Epidermal melanocyte (primary cell): ENCODE measurements around the gene ALDH1A1.
"Not testable (repeated sequence)": the region's sequence is repeated elsewhere in the genome, so short reads cannot be mapped to it uniquely, and the experiment has no call there.

Source experiments
- DNase-seq: peaks from one replicate; pipeline ENCODE4 v3.0.0; 2011; ENCODE audit warnings: low spot score; ENCODE audit not compliant: insufficient read length

ALDH1A1 gene

DNA sequence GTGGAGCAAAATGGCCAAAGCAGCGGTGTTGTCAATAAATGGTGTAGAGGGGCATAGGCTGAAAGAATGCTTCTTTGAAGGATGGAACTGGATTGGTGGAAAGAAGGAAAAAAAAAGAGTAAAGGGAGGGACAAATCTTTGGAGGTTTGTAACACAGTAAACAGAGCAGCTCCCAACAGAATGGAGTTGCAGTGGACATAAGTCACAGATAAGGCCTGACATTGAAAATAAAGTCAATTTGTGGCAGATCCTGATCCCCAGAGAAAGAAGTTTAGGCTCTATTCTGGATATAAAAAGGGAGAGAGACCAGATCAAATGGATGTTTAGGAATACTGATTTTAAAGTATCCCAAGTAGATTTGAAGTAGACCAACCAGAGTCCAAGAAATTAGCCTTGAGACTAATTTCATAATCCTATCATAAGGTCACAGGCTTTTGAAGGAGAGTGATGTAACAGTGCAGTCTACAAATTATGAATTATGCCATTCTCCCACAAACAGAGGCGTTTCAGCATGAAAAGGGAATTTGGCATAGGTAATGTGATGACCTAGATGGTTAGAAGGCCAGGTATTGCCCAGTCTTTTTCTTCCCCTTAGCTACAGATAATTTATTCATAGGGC is 8.9 kb downstream of the ALDH1A1 start:
- no peak for DNase-seq

- DNase-seq: no peak
These were observed 10.4 kb downstream of the ALDH1A1 start for GRCh38 chr9:72942451-72942850.

GRCh38 chr9:72939581-72939980 is 13.3 kb downstream of the ALDH1A1 start:
- not testable (repeated sequence) for DNase-seq

DNA sequence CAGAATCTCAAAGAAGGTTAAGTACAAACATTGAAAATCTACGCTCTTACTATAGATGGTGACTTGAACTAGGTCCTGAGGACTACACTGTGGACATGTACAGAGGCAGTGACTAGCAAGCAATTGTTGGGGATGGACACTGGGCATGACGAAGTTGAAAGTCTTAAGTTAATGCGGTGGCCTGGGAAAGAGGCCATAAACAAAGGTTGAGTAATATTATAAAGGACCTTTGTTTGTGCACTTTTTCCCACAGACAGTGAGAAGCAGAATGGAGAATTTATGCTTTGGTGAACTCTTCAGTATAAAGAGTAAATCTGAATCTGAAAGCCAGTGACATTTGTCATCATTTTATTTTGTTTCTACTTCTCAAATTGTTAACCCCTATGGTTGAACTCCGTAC is 15.3 kb downstream of the ALDH1A1 start:
- no peak for DNase-seq

DNA sequence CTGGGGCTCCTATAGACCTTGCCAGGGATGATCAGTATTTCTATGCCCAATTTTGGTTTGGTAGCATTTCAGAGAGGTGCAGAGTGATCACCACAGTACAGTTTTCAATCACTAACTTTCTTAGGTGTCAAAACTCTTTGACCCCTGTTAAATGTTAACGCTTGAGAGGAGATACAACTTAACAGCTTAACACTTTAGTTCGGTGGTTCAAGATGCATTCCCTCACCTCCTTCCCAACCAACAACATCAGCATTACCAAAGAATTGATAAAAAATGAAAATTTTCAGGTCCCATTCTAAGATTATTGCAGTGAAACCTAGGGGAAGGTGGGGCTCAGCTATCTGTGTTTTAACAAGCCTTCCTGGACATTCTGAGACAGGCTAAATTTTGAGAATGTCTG is 16.2 kb downstream of the ALDH1A1 start:
- no peak for DNase-seq

DNA sequence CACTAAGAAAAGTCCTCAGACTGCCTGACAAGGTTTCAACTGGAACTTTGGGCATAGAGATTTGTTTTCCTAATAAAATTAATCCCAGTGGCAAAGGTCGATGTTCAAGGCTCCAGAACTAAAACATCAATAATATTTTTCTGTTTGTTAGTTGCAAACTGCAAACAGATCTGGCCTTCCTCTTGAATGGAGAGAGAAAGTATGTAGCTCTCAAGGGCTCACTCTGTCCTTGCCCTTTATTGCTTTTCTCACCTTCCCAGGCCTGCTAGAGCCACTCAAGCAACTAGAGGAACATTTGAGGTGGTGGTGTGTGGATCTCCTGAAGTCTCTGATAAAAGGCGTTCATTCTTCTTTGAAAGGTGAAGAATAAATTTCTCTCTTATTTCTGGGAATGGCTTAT is 16.6 kb downstream of the ALDH1A1 start:
- DNase-seq: no peak

- DNase-seq: no peak
These were observed 17.3 kb downstream of the ALDH1A1 start for GRCh38 chr9:72935595-72935994.

GRCh38 chr9:72933730-72934665 is 18.9 kb downstream of the ALDH1A1 start:
- DNase-seq: no peak

- DNase-seq: no peak
These were observed 20.2 kb downstream of the ALDH1A1 start for GRCh38 chr9:72932619-72933018.

GRCh38 chr9:72931897-72932296 is 21.0 kb downstream of the ALDH1A1 start:
- DNase-seq: no peak

GRCh38 chr9:72931437-72931836 is 21.4 kb downstream of the ALDH1A1 start:
- peak; percentile 34 for DNase-seq

GRCh38 chr9:72930828-72931227 is 22.0 kb downstream of the ALDH1A1 start:
- DNase-seq: no peak

DNA sequence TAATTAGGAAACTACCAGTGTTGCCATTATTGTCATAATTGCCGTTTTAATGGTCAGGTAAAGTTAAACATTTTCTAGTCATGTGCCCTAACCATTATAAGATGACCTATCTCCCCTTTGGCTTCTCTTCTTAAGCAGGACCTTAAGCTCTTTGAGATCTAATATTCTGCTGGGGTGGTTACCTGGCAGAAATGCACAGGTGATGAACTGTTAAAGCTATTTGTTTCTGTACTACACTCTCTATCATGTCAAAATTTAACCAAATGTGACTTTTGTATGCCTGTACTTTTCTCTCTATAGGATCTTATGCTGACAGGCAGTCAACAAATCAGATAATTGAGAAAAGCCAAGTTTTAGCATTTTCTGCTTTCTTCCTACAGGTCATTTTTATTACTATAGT is 23.3 kb downstream of the ALDH1A1 start:
- DNase-seq: no peak

GRCh38 chr9:72928042-72928507 is 24.8 kb downstream of the ALDH1A1 start:
- DNase-seq: no peak

DNA sequence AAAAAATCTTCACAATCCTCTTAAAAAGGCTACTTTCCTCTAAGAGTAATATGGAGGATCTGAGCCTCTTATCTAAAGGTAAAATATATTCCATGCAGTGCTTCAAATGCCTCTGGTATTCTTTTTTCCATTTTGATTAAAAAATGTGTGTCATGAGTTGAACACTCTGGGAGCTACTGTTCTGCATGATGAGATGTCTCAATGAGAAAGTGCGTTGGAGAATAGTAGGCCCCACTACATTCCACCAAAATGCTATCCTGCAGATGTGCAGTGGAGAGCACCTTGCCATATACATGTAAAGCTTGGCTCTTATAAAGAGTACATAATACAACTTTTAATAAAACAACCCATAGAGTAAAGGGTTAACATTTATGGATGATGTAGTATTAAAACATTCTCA is 26.3 kb downstream of the ALDH1A1 start:
- DNase-seq: no peak

DNA sequence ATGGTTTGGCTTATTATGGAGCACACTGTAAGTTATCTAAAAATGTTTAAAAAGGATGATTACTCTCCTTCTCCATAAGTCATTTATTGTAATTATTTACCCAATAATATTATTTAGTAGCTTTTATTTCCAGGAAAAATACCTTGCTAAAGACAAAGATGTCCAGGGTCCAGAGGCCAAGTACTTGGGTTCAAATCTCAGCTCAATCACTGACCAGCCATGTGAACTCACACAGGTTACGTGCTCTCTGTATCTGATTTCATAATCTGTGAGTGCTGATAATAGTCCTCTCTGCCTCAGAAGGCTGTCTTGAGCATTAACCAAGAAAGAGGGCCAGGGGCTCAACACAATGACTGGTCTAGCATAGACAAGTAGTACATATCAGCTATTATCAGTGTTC is 27.0 kb downstream of the ALDH1A1 start:
- no peak for DNase-seq

- DNase-seq: peak; percentile 26
These were observed 27.6 kb downstream of the ALDH1A1 start for GRCh38 chr9:72925126-72925789.

GRCh38 chr9:72924154-72924790 is 28.6 kb downstream of the ALDH1A1 start:
- no peak for DNase-seq

- no peak for DNase-seq
These were observed 29.8 kb downstream of the ALDH1A1 start for GRCh38 chr9:72923077-72923476.

DNA sequence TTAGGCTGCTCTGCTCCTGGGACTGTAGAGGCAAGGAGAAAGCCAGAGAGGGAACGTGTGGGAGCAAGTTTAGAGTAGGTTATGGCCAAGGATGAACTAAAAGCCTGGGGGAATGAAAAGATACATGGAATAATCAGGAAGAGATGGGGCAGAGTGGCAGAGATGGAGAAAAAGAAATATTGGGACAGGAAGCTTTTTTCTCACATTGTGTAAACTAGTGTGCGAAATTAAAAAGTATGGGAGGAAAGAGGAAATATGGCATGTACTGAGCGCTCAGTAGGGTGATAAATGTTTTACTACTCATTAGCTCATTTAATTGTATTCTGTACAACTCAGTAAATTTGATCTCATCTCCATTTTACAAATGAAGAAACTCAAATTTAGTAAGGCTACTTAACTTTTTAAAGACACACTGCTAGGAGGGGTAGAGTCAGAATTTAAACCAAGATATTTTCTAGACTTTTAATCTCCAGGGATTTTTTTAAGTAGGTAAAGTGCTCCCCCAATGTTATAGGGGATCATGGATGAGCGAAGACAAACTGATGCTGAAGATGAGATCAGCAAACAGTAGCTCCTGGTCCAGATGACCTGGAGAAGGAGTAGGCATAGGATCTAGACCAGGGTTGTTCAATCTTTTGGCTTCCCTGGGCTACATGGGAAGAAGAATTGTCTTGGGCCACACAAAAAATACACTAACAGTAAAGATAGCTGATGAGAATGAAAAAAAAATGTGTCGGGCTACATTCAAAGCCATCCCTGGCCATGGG is 30.8 kb downstream of the ALDH1A1 start:
- no peak for DNase-seq
